C4-2B (cell line): ENCODE results near the gene LARP4.
"Not testable (repeated sequence)": the region's sequence is repeated elsewhere in the genome, so short reads cannot be mapped to it uniquely, and the experiment has no call there.

ENCODE experiments used
- CTCF ChIP-seq: fragments of 450-650 bp; conservative IDR thresholded peaks from 2 replicates; pipeline ENCODE4 v1.5.1; 2017; ENCODE audit warnings: mild to moderate bottlenecking
- ZFX ChIP-seq: fragments of 450-650 bp; IDR thresholded peaks from 2 replicates; pipeline ENCODE4 v1.6.1; 2017

- not testable (repeated sequence) for TF ChIP-seq CTCF, ZFX
Measured at GRCh38 chr12:50521781-50522180, 121.1 kb downstream of the LARP4 start.
